ENCODE results near the gene DOCK3. TPM values are rescaled to one million over a fixed set of nuclear protein-coding genes. Genes with fewer than 3 reads are reported as not detected.

Gene DOCK3
- total RNA-seq, 1 experiment from 2014 or later: 0.47 TPM

- intact Hi-C loops (cut with micrococcal nuclease; ENCODE audit: unreplicated experiment): no loop called here
- BruUV-seq (replicated peaks): no TSS peak
Measured at GRCh38 chr3:50657407-50657806, 17.3 kb upstream of the DOCK3 start.

GRCh38 chr3:50657816-50658215 lies 16.9 kb upstream of the DOCK3 start:
- intact Hi-C loops (cut with micrococcal nuclease; ENCODE audit: unreplicated experiment): no loop called here
- no peak for TF ChIP-seq CTCF (conservative IDR thresholded peaks at IDR 0.05; ENCODE audit: low read depth, low read length)
- TF ChIP-seq EZH2 (IDR thresholded peaks at IDR 0.05; ENCODE audit: borderline replicate concordance, low read depth, low read length, poor library complexity, severe bottlenecking): no peak
- Histone ChIP-seq H3K27me3 (replicated peaks; ENCODE audit: insufficient read depth, low read depth, low read length, poor library complexity) (no peaks in the 10 kb centered on the region), H3K4me1 (ENCODE audit: insufficient read depth, low read length, poor library complexity, severe bottlenecking) (no peaks in the 10 kb centered on the region), H3K36me3 (ENCODE audit: insufficient read depth, low read length, poor library complexity, severe bottlenecking) (no peaks in the 10 kb centered on the region), H3K4me3 (ENCODE audit: low read depth, low read length, poor library complexity, severe bottlenecking) (no peak overlapping the region), H3K9me3 (ENCODE audit: low read depth, low read length, poor library complexity, severe bottlenecking) (no peaks in the 10 kb centered on the region), H3K27ac (ENCODE audit: low read depth, low read length, poor library complexity, severe bottlenecking) (no peak overlapping the region)
- ChIA-PET CTCF (no interaction called here), POLR2A (ENCODE audit: low non-redundant PET) (no interaction called here)
- no peak for DNase-seq (ENCODE audit: low spot score)
- BruUV-seq (replicated peaks): no TSS peak

More at GRCh38 chr3:50657407-50657806, 17.3 kb upstream of the DOCK3 start:
- Histone ChIP-seq H3K9me3 (ENCODE audit: low read depth, low read length, poor library complexity, severe bottlenecking) (no peaks in the 10 kb centered on the region), H3K4me1 (ENCODE audit: insufficient read depth, low read length, poor library complexity, severe bottlenecking) (no peaks in the 10 kb centered on the region), H3K4me3 (ENCODE audit: low read depth, low read length, poor library complexity, severe bottlenecking) (no peak overlapping the region), H3K27ac (ENCODE audit: low read depth, low read length, poor library complexity, severe bottlenecking) (no peak overlapping the region), H3K27me3 (replicated peaks; ENCODE audit: insufficient read depth, low read depth, low read length, poor library complexity) (no peaks in the 10 kb centered on the region), H3K36me3 (ENCODE audit: insufficient read depth, low read length, poor library complexity, severe bottlenecking) (no peaks in the 10 kb centered on the region)
- CTCF ChIA-PET: no interaction called here
- no peak for DNase-seq (ENCODE audit: low spot score)
- no peak for TF ChIP-seq EZH2 (IDR thresholded peaks at IDR 0.05; ENCODE audit: borderline replicate concordance, low read depth, low read length, poor library complexity, severe bottlenecking)
- TF ChIP-seq CTCF (conservative IDR thresholded peaks at IDR 0.05; ENCODE audit: low read depth, low read length): no peak
- POLR2A ChIA-PET (ENCODE audit: low non-redundant PET): no interaction called here

- CTCF ChIA-PET: no interaction called here
- intact Hi-C loops (cut with micrococcal nuclease; ENCODE audit: unreplicated experiment): no loop called here
- Histone ChIP-seq H3K36me3 (ENCODE audit: insufficient read depth, low read length, poor library complexity, severe bottlenecking) (no peaks in the 10 kb centered on the region), H3K9me3 (ENCODE audit: low read depth, low read length, poor library complexity, severe bottlenecking) (no peaks in the 10 kb centered on the region), H3K4me3 (ENCODE audit: low read depth, low read length, poor library complexity, severe bottlenecking) (no peak overlapping the region), H3K27ac (ENCODE audit: low read depth, low read length, poor library complexity, severe bottlenecking) (no peak overlapping the region), H3K27me3 (replicated peaks; ENCODE audit: insufficient read depth, low read depth, low read length, poor library complexity) (no peaks in the 10 kb centered on the region), H3K4me1 (ENCODE audit: insufficient read depth, low read length, poor library complexity, severe bottlenecking) (no peaks in the 10 kb centered on the region)
- DNase-seq (ENCODE audit: low spot score): no peak
- TF ChIP-seq EZH2 (IDR thresholded peaks at IDR 0.05; ENCODE audit: borderline replicate concordance, low read depth, low read length, poor library complexity, severe bottlenecking) (no peak), CTCF (conservative IDR thresholded peaks at IDR 0.05; ENCODE audit: low read depth, low read length) (no peak)
- no TSS peak for BruUV-seq (replicated peaks)
- POLR2A ChIA-PET (ENCODE audit: low non-redundant PET): no interaction called here
Measured at GRCh38 chr3:50658416-50658815, 16.3 kb upstream of the DOCK3 start.
